Neural cell (in vitro differentiated cells): ENCODE results near the gene HEPACAM.

Source experiments
- EP300 ChIP-seq: fragments of 450-650 bp; conservative IDR thresholded peaks from 2 replicates; pipeline ENCODE4 v1.6.1; 2014; ENCODE audit warnings: antibody characterized with exemption, mild to moderate bottlenecking, moderate library complexity; ENCODE audit not compliant: poor library complexity, severe bottlenecking
- EZH2 ChIP-seq: fragments of 200-600, 300-800 bp; shearing (Covaris generic), sonication (generic); IDR thresholded peaks from 2 replicates; pipeline ENCODE4 v1.6.1; 2014; ENCODE audit warnings: antibody characterized with exemption, low read length, borderline replicate concordance, mild to moderate bottlenecking; ENCODE audit not compliant: insufficient read depth, poor library complexity, severe bottlenecking
- MXI1 ChIP-seq: fragments of 450-650 bp; conservative IDR thresholded peaks from 2 replicates; pipeline ENCODE4 v1.6.1; 2014; ENCODE audit warnings: antibody characterized with exemption, mild to moderate bottlenecking; ENCODE audit not compliant: poor library complexity, severe bottlenecking
- POLR2AphosphoS5 ChIP-seq: IDR thresholded peaks from 2 replicates; pipeline ENCODE4 v1.6.1; 2012
- RAD21 ChIP-seq: fragments of 450-650 bp; conservative IDR thresholded peaks from 2 replicates; pipeline ENCODE4 v1.6.1; 2014; ENCODE audit warnings: antibody characterized with exemption, mild to moderate bottlenecking, moderate library complexity
- TAF1 ChIP-seq: IDR thresholded peaks from 2 replicates; pipeline ENCODE4 v1.6.1; 2012; ENCODE audit warnings: low read depth
- TF ChIP-seq, protein P1 (sequence below): fragments of 450-650 bp; IDR thresholded peaks from 2 replicates; pipeline ENCODE4 v1.5.1; 2014; ENCODE audit warnings: antibody characterized with exemption, mild to moderate bottlenecking, moderate library complexity; ENCODE audit not compliant: poor library complexity, severe bottlenecking
- TF ChIP-seq, protein P2 (sequence below): IDR thresholded peaks from 2 replicates; pipeline ENCODE4 v1.6.1; 2012; ENCODE audit warnings: borderline replicate concordance

DNA sequence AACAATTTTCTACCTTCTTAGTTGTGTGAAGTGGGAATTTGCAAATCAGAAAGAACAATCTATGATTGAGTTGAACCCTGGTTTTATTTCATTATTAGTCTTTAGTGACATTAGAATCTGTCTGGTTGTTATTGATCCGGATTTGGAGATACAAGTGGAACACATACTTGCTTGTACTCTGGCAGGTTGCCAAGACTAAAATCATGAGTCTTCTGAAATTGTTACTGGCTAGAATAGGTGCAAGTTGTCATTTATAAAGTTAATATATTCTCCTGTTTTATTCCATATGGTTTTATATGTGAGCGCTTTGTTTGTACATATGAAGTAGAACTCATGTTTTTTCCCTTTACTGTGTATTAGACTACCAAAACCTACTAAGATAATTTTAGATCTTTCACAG, 41.2 kb upstream of the HEPACAM start:
- TF ChIP-seq, protein P1, sequence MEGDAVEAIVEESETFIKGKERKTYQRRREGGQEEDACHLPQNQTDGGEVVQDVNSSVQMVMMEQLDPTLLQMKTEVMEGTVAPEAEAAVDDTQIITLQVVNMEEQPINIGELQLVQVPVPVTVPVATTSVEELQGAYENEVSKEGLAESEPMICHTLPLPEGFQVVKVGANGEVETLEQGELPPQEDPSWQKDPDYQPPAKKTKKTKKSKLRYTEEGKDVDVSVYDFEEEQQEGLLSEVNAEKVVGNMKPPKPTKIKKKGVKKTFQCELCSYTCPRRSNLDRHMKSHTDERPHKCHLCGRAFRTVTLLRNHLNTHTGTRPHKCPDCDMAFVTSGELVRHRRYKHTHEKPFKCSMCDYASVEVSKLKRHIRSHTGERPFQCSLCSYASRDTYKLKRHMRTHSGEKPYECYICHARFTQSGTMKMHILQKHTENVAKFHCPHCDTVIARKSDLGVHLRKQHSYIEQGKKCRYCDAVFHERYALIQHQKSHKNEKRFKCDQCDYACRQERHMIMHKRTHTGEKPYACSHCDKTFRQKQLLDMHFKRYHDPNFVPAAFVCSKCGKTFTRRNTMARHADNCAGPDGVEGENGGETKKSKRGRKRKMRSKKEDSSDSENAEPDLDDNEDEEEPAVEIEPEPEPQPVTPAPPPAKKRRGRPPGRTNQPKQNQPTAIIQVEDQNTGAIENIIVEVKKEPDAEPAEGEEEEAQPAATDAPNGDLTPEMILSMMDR: no peak
- no peak for TF ChIP-seq EP300
- TF ChIP-seq RAD21: no peak
- TF ChIP-seq MXI1: no peak
- no peak for TF ChIP-seq EZH2
- TF ChIP-seq TAF1: no peak
- TF ChIP-seq, protein P2, sequence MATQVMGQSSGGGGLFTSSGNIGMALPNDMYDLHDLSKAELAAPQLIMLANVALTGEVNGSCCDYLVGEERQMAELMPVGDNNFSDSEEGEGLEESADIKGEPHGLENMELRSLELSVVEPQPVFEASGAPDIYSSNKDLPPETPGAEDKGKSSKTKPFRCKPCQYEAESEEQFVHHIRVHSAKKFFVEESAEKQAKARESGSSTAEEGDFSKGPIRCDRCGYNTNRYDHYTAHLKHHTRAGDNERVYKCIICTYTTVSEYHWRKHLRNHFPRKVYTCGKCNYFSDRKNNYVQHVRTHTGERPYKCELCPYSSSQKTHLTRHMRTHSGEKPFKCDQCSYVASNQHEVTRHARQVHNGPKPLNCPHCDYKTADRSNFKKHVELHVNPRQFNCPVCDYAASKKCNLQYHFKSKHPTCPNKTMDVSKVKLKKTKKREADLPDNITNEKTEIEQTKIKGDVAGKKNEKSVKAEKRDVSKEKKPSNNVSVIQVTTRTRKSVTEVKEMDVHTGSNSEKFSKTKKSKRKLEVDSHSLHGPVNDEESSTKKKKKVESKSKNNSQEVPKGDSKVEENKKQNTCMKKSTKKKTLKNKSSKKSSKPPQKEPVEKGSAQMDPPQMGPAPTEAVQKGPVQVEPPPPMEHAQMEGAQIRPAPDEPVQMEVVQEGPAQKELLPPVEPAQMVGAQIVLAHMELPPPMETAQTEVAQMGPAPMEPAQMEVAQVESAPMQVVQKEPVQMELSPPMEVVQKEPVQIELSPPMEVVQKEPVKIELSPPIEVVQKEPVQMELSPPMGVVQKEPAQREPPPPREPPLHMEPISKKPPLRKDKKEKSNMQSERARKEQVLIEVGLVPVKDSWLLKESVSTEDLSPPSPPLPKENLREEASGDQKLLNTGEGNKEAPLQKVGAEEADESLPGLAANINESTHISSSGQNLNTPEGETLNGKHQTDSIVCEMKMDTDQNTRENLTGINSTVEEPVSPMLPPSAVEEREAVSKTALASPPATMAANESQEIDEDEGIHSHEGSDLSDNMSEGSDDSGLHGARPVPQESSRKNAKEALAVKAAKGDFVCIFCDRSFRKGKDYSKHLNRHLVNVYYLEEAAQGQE: no peak
- TF ChIP-seq POLR2AphosphoS5: no peak
